SK-N-SH (cell line): ENCODE measurements around the gene WDFY2. TPM values are rescaled to one million over a fixed set of nuclear protein-coding genes. Genes with fewer than 3 reads are reported as not detected.

Experiments
- CTCF ChIA-PET: fragments of 300-600, 350-600 bp; formaldehyde crosslinking; extraction: SDS; loops from one replicate; lab custom pipeline; 2021; lab: Yijun Ruan, JAX
- POLR2A ChIA-PET: fragments of 350-600 bp; sonication (Branson Sonifier 250); formaldehyde crosslinking; extraction: SDS; loops from one replicate; lab custom pipeline; 2020; ENCODE audit warnings: antibody characterized with exemption, inconsistent platforms; lab: Yijun Ruan, JAX
- DNase-seq: peaks from one replicate; pipeline ENCODE4 v3.0.0; 2012
- H2AFZ ChIP-seq: fragments of 200-600 bp; sonication (generic); 2 replicates; pipeline ENCODE4 v1.8.1; 2016; ENCODE audit warnings: antibody characterized with exemption, mild to moderate bottlenecking, low read depth
- H3F3A ChIP-seq: fragments of 200-600 bp; sonication (generic); replicated peaks from 2 replicates; pipeline ENCODE3; 2016; ENCODE audit warnings: antibody characterized with exemption, mild to moderate bottlenecking; ENCODE audit not compliant: insufficient read depth
- H3K27ac ChIP-seq, 2 experiments: fragments of 200-500 bp in 1 of 2; fragments of 200-600 bp in 1 of 2; sonication (Bioruptor generic) in 1 of 2; sonication (generic), shearing (Covaris generic) in 1 of 2; 2 replicates each; pipeline versions ENCODE4 v1.5.1 to v1.6.1; 2014 to 2016; ENCODE audit warnings: low read depth in 2 of 2, inconsistent platforms in 1 of 2, low read length in 1 of 2, mild to moderate bottlenecking in 1 of 2, mixed read lengths in 1 of 2
- H3K27me3 ChIP-seq: fragments of 200-600 bp; sonication (generic), shearing (Covaris generic); 2 replicates; pipeline ENCODE4 v1.6.1; 2016; ENCODE audit warnings: mixed run types; ENCODE audit not compliant: insufficient read depth
- H3K36me3 ChIP-seq, 2 experiments: fragments of 200-500 bp in 1 of 2; fragments of 200-600 bp in 1 of 2; sonication (Bioruptor generic) in 1 of 2; sonication (generic) in 1 of 2; replicated peaks in 1 of 2; 2 replicates each; pipeline versions ENCODE3 to v1.5.1; 2014 to 2016; ENCODE audit warnings: low read length in 1 of 2, mild to moderate bottlenecking in 1 of 2; ENCODE audit not compliant: insufficient read depth in 2 of 2, control insufficient read depth in 1 of 2
- H3K4me1 ChIP-seq, 2 experiments: fragments of 200-500 bp in 1 of 2; fragments of 200-600 bp in 1 of 2; sonication (Bioruptor generic) in 1 of 2; sonication (generic), shearing (Covaris generic) in 1 of 2; 2 replicates each; pipeline versions ENCODE4 v1.5.1 to v1.6.1; 2014 to 2016; ENCODE audit warnings: low read depth in 1 of 2, low read length in 1 of 2, mixed run types in 1 of 2; ENCODE audit not compliant: insufficient read depth in 2 of 2, control insufficient read depth in 1 of 2
- H3K4me2 ChIP-seq: fragments of 200-600 bp; sonication (generic), shearing (Covaris generic); 2 replicates; pipeline ENCODE4 v1.6.1; 2017; ENCODE audit warnings: mixed run types
- H3K4me3 ChIP-seq, 2 experiments: fragments of 200-500 bp in 1 of 2; fragments of 200-600 bp in 1 of 2; sonication (Bioruptor generic) in 1 of 2; sonication (generic), shearing (Covaris generic) in 1 of 2; 2 replicates each; pipeline versions ENCODE4 v1.5.1 to v1.8.1; 2014 to 2016; ENCODE audit warnings: low read depth in 2 of 2, inconsistent platforms in 1 of 2, low read length in 1 of 2, mild to moderate bottlenecking in 1 of 2, mixed read lengths in 1 of 2, moderate library complexity in 1 of 2
- H3K79me2 ChIP-seq: fragments of 200-600 bp; sonication (generic); 2 replicates; pipeline ENCODE4 v1.8.1; 2017; ENCODE audit warnings: mild to moderate bottlenecking; ENCODE audit not compliant: insufficient read depth
- H3K9ac ChIP-seq: fragments of 200-600 bp; sonication (generic); 2 replicates; pipeline ENCODE4 v1.6.1; 2017; ENCODE audit warnings: mixed run types
- H3K9me2 ChIP-seq: fragments of 200-600 bp; sonication (generic); 2 replicates; pipeline ENCODE4 v1.6.1; 2017; ENCODE audit warnings: mixed run types
- H3K9me3 ChIP-seq: fragments of 200-600 bp; sonication (generic); 2 replicates; pipeline ENCODE4 v1.6.1; 2017; ENCODE audit warnings: mixed run types, mild to moderate bottlenecking, moderate library complexity
- H4K20me1 ChIP-seq: fragments of 200-600 bp; sonication (generic); 2 replicates; pipeline ENCODE4 v1.6.1; 2017; ENCODE audit warnings: mild to moderate bottlenecking, mixed run types; ENCODE audit not compliant: insufficient read depth
- CTCF ChIP-seq: fragments of 200-600 bp; sonication (generic); IDR thresholded peaks from 2 replicates; pipeline ENCODE4 v1.6.1; 2017; ENCODE audit warnings: antibody characterized with exemption, mild to moderate bottlenecking, moderate library complexity
- FOSL2 ChIP-seq: IDR thresholded peaks from 2 replicates; pipeline ENCODE4 v1.4.0; 2012; ENCODE audit warnings: low read depth, mild to moderate bottlenecking, moderate library complexity, borderline replicate concordance
- GABPA ChIP-seq: IDR thresholded peaks from 2 replicates; pipeline ENCODE4 v1.4.0; 2012; ENCODE audit warnings: low read depth, mild to moderate bottlenecking
- JUND ChIP-seq: IDR thresholded peaks from 2 replicates; pipeline ENCODE4 v1.4.0; 2012
- NFIC ChIP-seq: IDR thresholded peaks from 2 replicates; pipeline ENCODE4 v1.4.0; 2012; ENCODE audit warnings: borderline replicate concordance
- NRF1 ChIP-seq: IDR thresholded peaks from 2 replicates; pipeline ENCODE4 v1.6.1; 2012; ENCODE audit warnings: low read depth, mild to moderate bottlenecking, low read length
- PBX3 ChIP-seq: IDR thresholded peaks from 2 replicates; pipeline ENCODE4; 2012
- POLR2AphosphoS5 ChIP-seq: IDR thresholded peaks from 2 replicates; pipeline ENCODE4 v1.6.1; 2012; ENCODE audit warnings: low read depth, low read length
- RCOR1 ChIP-seq: fragments of 150-350 bp; IDR thresholded peaks from 2 replicates; pipeline ENCODE4 v1.6.1; 2017; ENCODE audit warnings: antibody characterized with exemption, low read length
- RFX5 ChIP-seq: IDR thresholded peaks from 2 replicates; pipeline ENCODE4 v1.6.1; 2012; ENCODE audit warnings: mild to moderate bottlenecking, improper control_type of control experiment, low read length
- RXRA ChIP-seq: IDR thresholded peaks from 2 replicates; pipeline ENCODE4 v1.4.0; 2012; ENCODE audit warnings: low read depth, mild to moderate bottlenecking, borderline replicate concordance
- SIN3A ChIP-seq: IDR thresholded peaks from 2 replicates; pipeline ENCODE4 v1.6.1; 2012; ENCODE audit warnings: low read depth, mild to moderate bottlenecking, low read length, moderate library complexity, borderline replicate concordance
- SMC3 ChIP-seq: IDR thresholded peaks from 2 replicates; pipeline ENCODE4 v1.6.1; 2012; ENCODE audit warnings: low read depth, low read length, improper control_type of control experiment
- TAF1 ChIP-seq: IDR thresholded peaks from 2 replicates; pipeline ENCODE4 v1.6.1; 2012; ENCODE audit warnings: low read depth, mild to moderate bottlenecking, low read length, moderate library complexity, borderline replicate concordance
- WGBS: methylation state at CpG from one replicate; pipeline ENCODE4 v1.1.6; 2017; ENCODE audit warnings: low lambda C conversion rate; 5-methylcytosine and 5-hydroxymethylcytosine counted together
- polyA plus RNA-seq, 3 experiments: library from polyadenylated mRNA; depleted of rRNA; stranded (reverse); fragments of >200 nt; gene quantifications; 2 replicates each; pipeline ENCODE4 v1.2.3, GENCODE V29; 2012
- TF ChIP-seq, protein P1 (sequence below): fragments of 150-350 bp; IDR thresholded peaks from 2 replicates; pipeline ENCODE4 v1.6.1; 2016; ENCODE audit warnings: mild to moderate bottlenecking, low read depth, low read length
- TF ChIP-seq, protein P2 (sequence below): IDR thresholded peaks from 2 replicates; pipeline ENCODE4 v1.4.0; 2012; ENCODE audit warnings: low read depth, borderline replicate concordance

Gene WDFY2
- polyA plus RNA-seq, 1 of the 3 experiments (the other 2 are of a cell fraction) = 4.1 TPM

DNA sequence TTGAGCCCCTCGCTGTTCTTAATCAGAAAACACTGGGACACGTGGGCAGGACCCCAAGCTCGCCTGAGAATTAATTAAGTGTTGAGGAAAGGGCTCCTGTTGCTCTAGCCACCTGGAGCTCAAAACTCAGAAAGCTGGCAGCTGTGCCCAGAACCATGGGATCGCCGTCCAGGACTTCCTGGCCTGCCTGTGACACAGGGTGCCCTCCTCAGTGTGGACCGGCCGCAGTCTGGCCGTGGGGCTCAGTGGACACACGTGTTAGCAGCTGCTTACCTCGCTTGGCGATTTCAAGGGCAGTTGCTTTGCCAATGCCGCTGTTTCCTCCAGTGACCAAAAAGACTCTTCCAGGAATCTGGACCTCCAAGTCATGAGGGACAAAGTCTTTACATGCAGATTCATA, 215.0 kb downstream of the WDFY2 start:
- no peak overlapping the region for H3K9ac ChIP-seq
- peaks cover 12% of the 10 kb centered on the region for H3F3A ChIP-seq
- DNase-seq = no peak
- TF ChIP-seq RXRA = no peak
- no peak for TF ChIP-seq RCOR1
- TF ChIP-seq, protein P1, sequence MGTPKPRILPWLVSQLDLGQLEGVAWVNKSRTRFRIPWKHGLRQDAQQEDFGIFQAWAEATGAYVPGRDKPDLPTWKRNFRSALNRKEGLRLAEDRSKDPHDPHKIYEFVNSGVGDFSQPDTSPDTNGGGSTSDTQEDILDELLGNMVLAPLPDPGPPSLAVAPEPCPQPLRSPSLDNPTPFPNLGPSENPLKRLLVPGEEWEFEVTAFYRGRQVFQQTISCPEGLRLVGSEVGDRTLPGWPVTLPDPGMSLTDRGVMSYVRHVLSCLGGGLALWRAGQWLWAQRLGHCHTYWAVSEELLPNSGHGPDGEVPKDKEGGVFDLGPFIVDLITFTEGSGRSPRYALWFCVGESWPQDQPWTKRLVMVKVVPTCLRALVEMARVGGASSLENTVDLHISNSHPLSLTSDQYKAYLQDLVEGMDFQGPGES = no peak
- no peak for TF ChIP-seq POLR2AphosphoS5
- TF ChIP-seq RFX5 = no peak
- TF ChIP-seq GABPA = no peak
- TF ChIP-seq SIN3A = no peak
- TF ChIP-seq SMC3 = no peak
- no peak for TF ChIP-seq NFIC
- no peak for TF ChIP-seq JUND
- no peak for TF ChIP-seq NRF1
- TF ChIP-seq PBX3 = no peak
- TF ChIP-seq, protein P2, sequence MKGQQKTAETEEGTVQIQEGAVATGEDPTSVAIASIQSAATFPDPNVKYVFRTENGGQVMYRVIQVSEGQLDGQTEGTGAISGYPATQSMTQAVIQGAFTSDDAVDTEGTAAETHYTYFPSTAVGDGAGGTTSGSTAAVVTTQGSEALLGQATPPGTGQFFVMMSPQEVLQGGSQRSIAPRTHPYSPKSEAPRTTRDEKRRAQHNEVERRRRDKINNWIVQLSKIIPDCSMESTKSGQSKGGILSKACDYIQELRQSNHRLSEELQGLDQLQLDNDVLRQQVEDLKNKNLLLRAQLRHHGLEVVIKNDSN = no peak
- no peak for TF ChIP-seq CTCF
- no peak for TF ChIP-seq TAF1
- no peak for TF ChIP-seq FOSL2
- TF ChIP-seq, all 33 proteins: peak for 0
- Histone ChIP-seq H3K27me3 (no peaks in the 10 kb centered on the region), H4K20me1 (no peaks in the 10 kb centered on the region), H3K4me2 (no peak overlapping the region), H3K4me3 (no peak overlapping the region), H3K9me2 (no peaks in the 10 kb centered on the region), H3K27ac (no peak overlapping the region), H3K9me3 (no peaks in the 10 kb centered on the region), H3K79me2 (no peaks in the 10 kb centered on the region), H2AFZ (no peak overlapping the region), H3K4me1 (peaks cover 19 to 50% of the 10 kb centered on the region in 2 experiments), H3K36me3 (no peaks in the 10 kb centered on the region)
- 88% methylated on average over 10 of the region's 12 CpGs for WGBS
- ChIA-PET POLR2A (interaction anchor here (1.4 kb wide), 1 partner anchor 216 kb away, joined by 3 read pairs; no protein-coding TSS in a partner anchor), CTCF (interaction anchor here (0.9 to 4.8 kb wide), 7 partner anchors 9 to 354 kb away, joined by 3 to 80 read pairs (median 18); no protein-coding TSS in a partner anchor)
